BLaER1 treated with 17β-estradiol and CSF1 and Interleukin-3, amounts not matched to agents 10 nM and 100 nM (cell line): ENCODE results near the gene MAP2K1.
"Not testable (repeated sequence)": the region's sequence is repeated elsewhere in the genome, so short reads cannot be mapped to it uniquely, and the experiment has no call there.

Experiments used
- H3K27ac ChIP-seq, 11 experiments: shearing (Covaris generic); formaldehyde crosslinking; 2 replicates each; pipeline ENCODE4 v1.8.1; 2022
- H3K27me3 ChIP-seq, 11 experiments: shearing (Covaris generic); formaldehyde crosslinking; 2 replicates each; pipeline ENCODE4 v1.8.1; 2022
- H3K36me3 ChIP-seq, 11 experiments: shearing (Covaris generic); formaldehyde crosslinking; 2 replicates each; pipeline ENCODE4 v1.8.1; 2022
- H3K4me1 ChIP-seq, 10 experiments: shearing (Covaris generic); formaldehyde crosslinking; 2 replicates each; pipeline ENCODE4 v1.8.1; 2022
- H3K4me2 ChIP-seq, 11 experiments: shearing (Covaris generic); formaldehyde crosslinking; 2 replicates each; pipeline ENCODE4 v1.8.1; 2022
- H3K4me3 ChIP-seq, 10 experiments: shearing (Covaris generic); formaldehyde crosslinking; 2 replicates each; pipeline ENCODE4 v1.8.1; 2022
- H3K9ac ChIP-seq, 11 experiments: shearing (Covaris generic); formaldehyde crosslinking; 2 replicates each; pipeline ENCODE4 v1.8.1; 2022
- H3K9me3 ChIP-seq, 11 experiments: shearing (Covaris generic); formaldehyde crosslinking; replicated peaks in 1 of 11; 2 replicates each; pipeline ENCODE4 v1.8.1; 2022
- H4K20me1 ChIP-seq, 11 experiments: shearing (Covaris generic); formaldehyde crosslinking; 2 replicates each; pipeline ENCODE4 v1.8.1; 2022
- Cebpa-rat ChIP-seq, 11 experiments: shearing (Covaris generic); IDR thresholded peaks; 2 replicates each; pipeline ENCODE4 v1.8.1; 2022

Gene MAP2K1

DNA sequence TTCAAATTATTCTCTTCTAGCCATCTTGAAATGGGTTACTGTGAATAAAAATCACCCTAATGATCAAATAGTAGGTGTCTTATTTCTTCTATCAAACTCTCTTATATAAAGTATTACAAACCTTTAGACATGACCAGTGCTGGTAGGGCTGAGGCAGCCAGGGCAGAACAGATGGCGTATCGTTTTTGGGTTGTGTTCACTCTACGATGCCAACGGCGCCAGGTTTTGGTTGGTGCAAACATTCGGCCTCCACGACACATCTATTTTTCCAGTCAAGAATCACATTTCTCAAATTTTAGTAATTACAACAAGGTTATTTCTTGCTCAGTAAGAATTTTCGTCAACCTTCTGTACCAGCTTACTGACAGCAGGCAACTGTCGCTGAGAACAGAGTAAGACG lies 115.8 kb downstream of the MAP2K1 start:
- Histone ChIP-seq H3K9me3 (no peaks in the 10 kb centered on the region), H3K27me3 (no peaks in the 10 kb centered on the region), H4K20me1 (peaks cover 45 to 65% (median 61%) of the 10 kb centered on the region in 11 experiments; a peak in 21 of 22 replicates), H3K4me2 (peak overlapping the region; percentile 88 to 96 (median 93)), H3K9ac (peak overlapping the region; percentile 88 to 100 (median 95)), H3K4me1 (peaks cover 55 to 74% (median 66%) of the 10 kb centered on the region in 10 experiments), H3K4me3 (peak overlapping the region; percentile 78 to 93 (median 87); a peak in 18 of 20 replicates), H3K36me3 (peaks cover 52 to 60% (median 57%) of the 10 kb centered on the region in 11 experiments), H3K27ac (peak overlapping the region in 9 of 11 experiments; percentile 92 to 99 (median 97); a peak in 13 of 22 replicates)
- TF ChIP-seq Cebpa-rat (IDR thresholded peaks at IDR 0.05), result no peak

DNA sequence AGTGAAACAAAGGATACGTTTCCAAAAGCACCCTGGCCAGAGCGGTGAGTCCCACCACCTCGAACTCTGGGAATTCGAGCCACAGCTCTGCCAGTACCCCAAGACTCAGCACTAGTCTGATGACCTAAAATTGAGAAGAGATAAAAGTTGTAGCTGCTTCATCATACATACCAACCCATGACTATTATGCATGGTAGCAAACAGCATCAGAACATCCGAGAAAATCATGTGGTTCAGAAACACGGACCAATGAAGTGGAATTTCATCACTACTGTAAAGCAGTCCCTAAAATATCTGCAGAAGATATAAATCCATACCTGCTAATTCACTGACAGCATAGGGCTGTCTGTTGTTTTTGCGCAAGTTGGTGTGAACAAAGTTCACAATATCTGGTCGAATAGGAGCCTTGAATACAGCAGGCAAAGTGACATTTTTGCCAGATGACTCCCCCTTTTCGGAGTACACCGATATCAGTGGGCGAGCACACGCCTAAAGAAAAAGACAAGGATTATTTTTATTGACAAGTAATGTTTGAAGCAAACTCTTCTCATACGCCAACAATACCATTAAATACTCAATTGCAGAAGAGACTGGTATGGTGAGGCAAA lies 116.4 kb downstream of the MAP2K1 start:
- peaks cover 52 to 59% (median 56%) of the 10 kb centered on the region in 11 experiments for H3K36me3 ChIP-seq
- peaks cover 55 to 76% (median 66%) of the 10 kb centered on the region in 10 experiments for H3K4me1 ChIP-seq
- peaks cover 43 to 62% (median 57%) of the 10 kb centered on the region in 11 experiments; a peak in 21 of 22 replicates for H4K20me1 ChIP-seq

DNA sequence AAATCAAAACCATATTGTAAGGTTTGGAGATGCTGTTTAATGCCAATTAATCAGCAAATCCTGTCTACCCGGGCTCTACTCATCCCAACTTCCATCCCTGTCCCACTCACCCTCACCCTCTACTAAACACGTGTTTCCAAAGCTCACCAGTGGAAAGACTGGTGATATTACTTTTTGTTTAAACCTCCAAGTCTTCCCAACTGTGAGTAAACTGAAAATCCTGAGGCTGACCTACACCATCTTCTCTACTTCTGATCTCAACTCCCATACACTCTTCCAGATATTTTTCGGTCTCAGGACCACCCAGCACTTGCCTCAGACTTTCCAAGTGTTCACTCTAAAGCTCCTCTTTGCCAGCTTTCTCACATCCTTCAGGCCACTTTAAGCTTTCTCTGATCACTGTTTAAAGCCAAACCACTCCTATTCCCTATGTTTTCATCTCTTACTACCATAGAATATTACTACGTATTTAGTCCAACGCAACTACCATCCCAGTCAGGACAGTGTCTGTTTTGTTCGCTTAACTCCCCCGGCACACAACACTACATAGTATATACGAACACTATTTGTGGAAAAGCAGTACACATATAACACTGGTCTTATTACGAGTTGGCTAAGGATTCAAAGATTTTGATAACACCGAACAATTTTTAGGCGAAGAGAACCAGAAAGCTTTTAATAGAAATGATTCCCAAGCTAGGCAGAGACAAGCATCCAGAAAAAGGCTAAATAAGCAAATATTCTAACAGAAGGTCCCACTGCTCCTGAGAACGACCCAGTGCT lies 117.3 kb downstream of the MAP2K1 start:
- H3K9ac ChIP-seq, result peak overlapping the region; percentile 88 to 100 (median 95)
- H3K4me1 ChIP-seq, result peaks cover 49 to 72% (median 65%) of the 10 kb centered on the region in 10 experiments
- H3K4me2 ChIP-seq, result peak overlapping the region; percentile 88 to 96 (median 93)
- H4K20me1 ChIP-seq, result peaks cover 37 to 54% (median 49%) of the 10 kb centered on the region in 11 experiments; a peak in 21 of 22 replicates
- peak overlapping the region; percentile 92 to 99 (median 97) for H3K27ac ChIP-seq
- no peaks in the 10 kb centered on the region for H3K27me3 ChIP-seq
- H3K36me3 ChIP-seq, result peaks cover 44 to 56% (median 51%) of the 10 kb centered on the region in 11 experiments
- no peak for TF ChIP-seq Cebpa-rat (IDR thresholded peaks at IDR 0.05)
- H3K9me3 ChIP-seq, result no peaks in the 10 kb centered on the region
- peak overlapping the region; percentile 78 to 93 (median 87) for H3K4me3 ChIP-seq

More for the DNA sequence above, 116.4 kb downstream of the MAP2K1 start:
- not testable (repeated sequence) for H3K27me3 ChIP-seq, H3K9me3 ChIP-seq
- Histone ChIP-seq H3K4me2 (peak overlapping the region; percentile 88 to 96 (median 93)), H3K4me3 (peak overlapping the region; percentile 78 to 93 (median 87)), H3K27ac (peak overlapping the region; percentile 92 to 99 (median 97); a peak in 21 of 22 replicates), H3K9ac (peak overlapping the region; percentile 88 to 100 (median 95))

DNA sequence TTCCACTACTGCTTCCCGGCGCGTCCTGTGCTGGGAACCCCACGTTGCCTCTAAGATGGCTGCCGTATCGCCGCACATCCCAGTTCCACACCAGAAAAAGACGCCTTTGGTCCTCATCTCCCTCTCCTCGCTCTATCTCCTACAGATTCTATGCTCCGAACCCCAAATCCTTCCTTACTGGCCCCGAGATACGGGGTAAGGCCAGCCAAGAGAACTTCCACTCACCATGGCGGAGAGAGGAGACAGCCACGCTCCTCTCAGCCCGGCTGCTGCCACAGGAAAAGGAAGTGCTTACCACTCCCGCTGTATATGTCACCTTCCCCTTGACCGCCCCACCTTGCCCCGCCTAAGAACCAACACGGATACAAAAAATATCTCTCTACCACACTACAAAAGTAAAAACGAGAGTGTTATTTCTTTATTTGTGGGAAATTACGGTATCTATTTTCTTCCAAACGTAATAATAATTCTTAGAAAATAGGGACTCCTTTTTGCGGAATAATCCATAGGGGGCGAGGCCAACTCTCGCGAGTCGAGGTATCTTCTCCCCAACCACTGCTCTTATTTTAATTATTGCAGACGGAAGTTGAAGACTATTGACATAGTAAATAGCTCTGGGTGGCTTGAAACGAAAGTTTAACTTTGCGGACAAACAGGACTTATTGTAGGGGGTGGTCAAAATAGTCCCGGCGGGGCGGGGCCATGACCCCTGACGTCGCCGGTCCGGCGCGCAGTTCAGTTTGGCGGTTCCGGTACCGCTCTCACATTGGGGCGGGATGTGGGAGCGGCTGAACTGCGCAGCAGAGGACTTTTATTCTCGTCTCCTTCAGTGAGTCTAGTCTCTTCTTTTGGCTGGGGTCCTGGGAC lies 118.1 kb downstream of the MAP2K1 start, which contains the start of the genes RPL4 and ZWILCH:
RPL4 (minus strand) TSS at position 293 of the 867 bp plus-strand sequence; CDS start at position 228, 65 bp downstream.
ZWILCH (plus strand) TSS at position 764 of the 867 bp plus-strand sequence; CDS start at position 777, 13 bp downstream.
- no peak for TF ChIP-seq Cebpa-rat (IDR thresholded peaks at IDR 0.05)
- no peaks in the 10 kb centered on the region for H3K9me3 ChIP-seq
- peaks cover 37 to 46% (median 41%) of the 10 kb centered on the region in 11 experiments; a peak in 21 of 22 replicates for H4K20me1 ChIP-seq
- peak within 1 kb of the TSS; percentile 88 to 100 (median 95) for H3K9ac ChIP-seq
- no peaks in the 10 kb centered on the region for H3K27me3 ChIP-seq
- H3K4me1 ChIP-seq, result peaks cover 45 to 67% (median 58%) of the 10 kb centered on the region in 10 experiments
- H3K4me3 ChIP-seq, result peak within 1 kb of the TSS; percentile 78 to 93 (median 87)
- H3K27ac ChIP-seq, result peak within 1 kb of the TSS; percentile 92 to 99 (median 97)
- H3K4me2 ChIP-seq, result peak within 1 kb of the TSS; percentile 88 to 96 (median 93)
- H3K36me3 ChIP-seq, result peaks cover 35 to 56% (median 46%) of the 10 kb centered on the region in 11 experiments

DNA sequence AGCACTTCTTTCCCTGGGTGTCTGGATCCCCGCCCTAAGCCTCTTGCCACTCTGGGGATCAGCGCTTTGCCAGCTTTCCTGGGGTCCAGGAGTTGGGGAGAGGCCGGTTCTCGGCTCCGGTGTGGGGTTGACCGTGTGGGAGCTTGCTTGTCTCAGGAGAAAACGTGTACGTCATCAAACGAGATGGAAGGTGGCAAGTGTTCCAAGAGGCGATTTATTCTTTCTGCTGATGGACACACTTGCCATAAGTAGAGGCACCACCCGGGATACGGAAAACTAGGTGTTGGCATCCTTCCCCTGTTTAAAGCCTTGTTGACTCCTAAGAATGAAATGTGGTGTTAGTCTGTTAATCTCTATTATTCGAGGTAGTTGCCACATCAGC lies 118.7 kb downstream of the MAP2K1 start:
- Histone ChIP-seq H3K4me2 (peak overlapping the region; percentile 74 to 91 (median 84)), H3K4me1 (peaks cover 39 to 61% (median 52%) of the 10 kb centered on the region in 10 experiments), H3K27me3 (no peaks in the 10 kb centered on the region), H3K9ac (peak overlapping the region; percentile 88 to 100 (median 95)), H4K20me1 (peaks cover 34 to 39% (median 35%) of the 10 kb centered on the region in 11 experiments; a peak in 21 of 22 replicates), H3K27ac (peak overlapping the region; percentile 92 to 99 (median 97)), H3K36me3 (peaks cover 29 to 56% (median 40%) of the 10 kb centered on the region in 11 experiments), H3K9me3 (no peaks in the 10 kb centered on the region), H3K4me3 (peak overlapping the region; percentile 78 to 93 (median 87))
- TF ChIP-seq Cebpa-rat (IDR thresholded peaks at IDR 0.05), result no peak

DNA sequence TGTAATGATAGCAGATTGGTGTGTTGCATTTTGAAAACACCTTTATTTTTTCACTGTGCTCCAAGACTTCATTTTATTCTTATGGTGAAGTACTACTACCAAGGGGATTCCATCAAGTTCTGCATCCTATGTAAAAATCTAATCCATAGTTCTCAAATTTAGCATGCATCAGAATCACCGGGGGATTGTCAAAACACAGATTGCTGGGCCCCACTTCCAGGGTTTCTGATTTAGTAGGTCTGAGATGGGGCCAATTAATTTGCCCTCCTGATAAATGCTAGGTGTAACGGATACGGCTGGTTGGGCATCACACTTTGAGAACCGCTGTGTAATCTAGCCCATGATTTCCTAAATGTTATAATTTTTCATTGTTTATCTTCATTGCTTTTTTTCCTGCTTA lies 119.1 kb downstream of the MAP2K1 start:
- peak overlapping the region; percentile 88 to 100 (median 95) for H3K9ac ChIP-seq

DNA sequence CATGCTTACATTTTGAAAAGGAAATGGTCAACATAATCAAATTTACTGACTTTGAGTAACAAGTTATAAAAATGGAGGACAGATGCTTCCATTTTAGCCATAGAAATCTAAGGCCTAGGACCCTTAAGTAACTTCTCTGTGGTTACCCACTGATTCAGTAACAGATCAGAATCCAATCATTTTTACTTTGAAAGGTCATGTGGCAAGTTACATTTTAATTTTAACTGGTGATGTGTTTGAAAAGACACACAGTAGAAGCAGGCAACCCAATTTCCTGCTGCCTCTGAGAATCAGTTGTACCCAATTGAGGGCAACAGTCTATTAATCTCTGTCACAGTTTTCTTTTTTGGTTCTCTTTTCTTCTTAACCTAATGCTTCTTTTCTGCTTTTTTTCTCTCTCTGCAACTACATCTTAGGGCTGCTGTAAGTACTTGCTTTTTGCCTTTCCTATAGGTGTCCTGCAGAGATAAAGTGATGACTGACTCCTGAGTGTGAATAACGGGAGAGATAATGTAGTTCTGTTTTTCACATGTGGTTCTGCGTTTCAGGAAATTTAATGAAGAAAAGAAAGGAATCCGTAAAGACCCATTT lies 121.7 kb downstream of the MAP2K1 start:
- Histone ChIP-seq H3K4me1 (peaks cover 9 to 31% (median 22%) of the 10 kb centered on the region in 10 experiments; a peak in 19 of 20 replicates), H3K36me3 (peaks cover 0 to 56% (median 33%) of the 10 kb centered on the region in 11 experiments; a peak in 20 of 22 replicates), H3K27ac (no peak overlapping the region), H3K4me3 (no peak overlapping the region), H3K4me2 (peak overlapping the region in 2 of 11 experiments; percentile 5 to 12; a peak in 1 of 22 replicates), H4K20me1 (peaks cover 4 to 10% (median 5%) of the 10 kb centered on the region in 11 experiments; a peak in 19 of 22 replicates), H3K9me3 (no peaks in the 10 kb centered on the region), H3K9ac (no peak overlapping the region), H3K27me3 (no peaks in the 10 kb centered on the region)
- no peak for TF ChIP-seq Cebpa-rat (IDR thresholded peaks at IDR 0.05)

More for the DNA sequence above, 119.1 kb downstream of the MAP2K1 start:
- TF ChIP-seq Cebpa-rat (IDR thresholded peaks at IDR 0.05), result no peak
- Histone ChIP-seq H3K4me3 (peak overlapping the region; percentile 78 to 93 (median 87)), H3K4me2 (peak overlapping the region; percentile 74 to 91 (median 84)), H3K27me3 (no peaks in the 10 kb centered on the region), H3K36me3 (peaks cover 25 to 56% (median 40%) of the 10 kb centered on the region in 11 experiments), H3K9me3 (no peaks in the 10 kb centered on the region), H3K27ac (peak overlapping the region; percentile 92 to 99 (median 97); a peak in 20 of 22 replicates), H4K20me1 (peaks cover 30 to 35% (median 31%) of the 10 kb centered on the region in 11 experiments; a peak in 21 of 22 replicates), H3K4me1 (peaks cover 35 to 57% (median 48%) of the 10 kb centered on the region in 10 experiments)
